ENCODE measurements around the gene UBE4B.
"Not testable (repeated sequence)": the region's sequence is repeated elsewhere in the genome, so short reads cannot be mapped to it uniquely, and the experiment has no call there.

Gene UBE4B

GRCh38 chr1:10019561-10019960 is 13.2 kb upstream of the UBE4B start:
- no peaks in the 10 kb centered on the region for H3K4me1 ChIP-seq (ENCODE audit: low read length)
- H3K4me2 ChIP-seq (ENCODE audit: low read length), result no peak overlapping the region
- H3K27ac ChIP-seq (ENCODE audit: low read length), result no peak overlapping the region
- no peaks in the 10 kb centered on the region for H3K27me3 ChIP-seq (ENCODE audit: low read depth, low read length)
- no peaks in the 10 kb centered on the region for H3K79me2 ChIP-seq (ENCODE audit: low read length)
- no peak overlapping the region for H3K9ac ChIP-seq (ENCODE audit: low read length)
- H3K9me3 ChIP-seq (ENCODE audit: insufficient read depth, low read length), result no peaks in the 10 kb centered on the region
- TF ChIP-seq EZH2phosphoT487 (IDR thresholded peaks at IDR 0.05; ENCODE audit: low read depth), result no peak
- H4K20me1 ChIP-seq (ENCODE audit: insufficient read depth, low read length), result no peaks in the 10 kb centered on the region
- H3K4me3 ChIP-seq (ENCODE audit: low read length), result no peak overlapping the region
- H3K36me3 ChIP-seq (replicated peaks; ENCODE audit: low read depth, low read length), result no peaks in the 10 kb centered on the region
- H2AFZ ChIP-seq (ENCODE audit: low read depth, low read length), result no peak overlapping the region

- H3K36me3 ChIP-seq (replicated peaks; ENCODE audit: low read depth, low read length), result no peaks in the 10 kb centered on the region
- no peaks in the 10 kb centered on the region for H4K20me1 ChIP-seq (ENCODE audit: insufficient read depth, low read length)
- no peak overlapping the region for H3K4me2 ChIP-seq (ENCODE audit: low read length)
These were observed 12.7 kb upstream of the UBE4B start for GRCh38 chr1:10020086-10020485.

GRCh38 chr1:10020678-10021077 is 12.1 kb upstream of the UBE4B start:
- H3K4me3 ChIP-seq (ENCODE audit: low read length); H3K27me3 ChIP-seq (ENCODE audit: low read depth, low read length); H3K9ac ChIP-seq (ENCODE audit: low read length); H3K27ac ChIP-seq (ENCODE audit: low read length); H3K4me2 ChIP-seq (ENCODE audit: low read length); H3K36me3 ChIP-seq (replicated peaks; ENCODE audit: low read depth, low read length); H3K4me1 ChIP-seq (ENCODE audit: low read length); H4K20me1 ChIP-seq (ENCODE audit: insufficient read depth, low read length); H3K79me2 ChIP-seq (ENCODE audit: low read length); H2AFZ ChIP-seq (ENCODE audit: low read depth, low read length); H3K9me3 ChIP-seq (ENCODE audit: insufficient read depth, low read length): not testable (repeated sequence)

More at GRCh38 chr1:10020086-10020485, 12.7 kb upstream of the UBE4B start:
- TF ChIP-seq CTCF (IDR thresholded peaks at IDR 0.05; ENCODE audit: low read depth, low read length) (no peak), EZH2phosphoT487 (IDR thresholded peaks at IDR 0.05; ENCODE audit: low read depth) (no peak)
- Histone ChIP-seq H3K27me3 (ENCODE audit: low read depth, low read length) (no peaks in the 10 kb centered on the region), H3K4me1 (ENCODE audit: low read length) (no peaks in the 10 kb centered on the region), H2AFZ (ENCODE audit: low read depth, low read length) (no peak overlapping the region), H3K27ac (ENCODE audit: low read length) (no peak overlapping the region), H3K9ac (ENCODE audit: low read length) (no peak overlapping the region), H3K9me3 (ENCODE audit: insufficient read depth, low read length) (no peaks in the 10 kb centered on the region), H3K79me2 (ENCODE audit: low read length) (no peaks in the 10 kb centered on the region), H3K4me3 (ENCODE audit: low read length) (no peak overlapping the region)

DNA sequence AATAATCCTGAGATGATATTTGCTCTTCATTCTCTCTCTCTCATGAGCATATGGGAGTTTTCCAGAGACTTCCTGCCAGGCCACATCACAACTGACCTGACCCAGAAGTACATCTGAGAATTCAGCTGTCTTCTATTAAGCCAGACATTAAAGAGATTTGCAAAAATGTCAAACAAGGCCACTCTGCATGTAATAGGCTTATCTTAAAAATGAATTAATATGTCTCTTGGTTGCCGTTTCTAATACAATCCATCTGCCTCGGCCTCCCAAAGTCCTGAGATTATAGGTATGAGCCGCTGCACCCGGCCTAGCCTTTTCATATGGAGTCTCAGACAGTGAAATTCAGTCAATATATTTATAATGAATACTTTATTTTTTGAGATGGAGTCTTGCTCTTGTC is 10.8 kb upstream of the UBE4B start:
- H3K27ac ChIP-seq (ENCODE audit: low read length), result not testable (repeated sequence)

DNA sequence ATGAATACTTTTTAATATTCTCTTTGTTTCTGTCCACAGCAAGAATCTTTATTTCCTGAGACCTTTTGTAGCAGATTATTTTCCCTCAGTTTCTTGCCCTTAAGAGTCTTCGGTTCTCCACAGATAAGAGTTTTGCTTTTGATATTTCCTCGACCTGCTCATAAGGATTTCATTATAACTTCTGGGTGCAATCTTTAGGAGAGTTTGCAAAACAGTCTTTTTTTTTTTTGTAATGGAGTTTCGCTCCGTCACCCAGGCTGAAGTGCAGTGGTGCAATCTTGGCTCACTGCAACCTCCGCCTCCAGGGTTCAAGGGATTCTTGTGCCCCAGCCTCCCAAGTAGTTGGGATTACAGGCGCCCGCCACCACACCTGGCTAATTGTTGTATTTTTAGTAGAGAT is 10.1 kb upstream of the UBE4B start:
- Histone ChIP-seq H4K20me1 (ENCODE audit: insufficient read depth, low read length) (no peaks in the 10 kb centered on the region), H3K4me3 (ENCODE audit: low read length) (no peak overlapping the region), H2AFZ (ENCODE audit: low read depth, low read length) (no peak overlapping the region), H3K4me2 (ENCODE audit: low read length) (no peak overlapping the region), H3K9ac (ENCODE audit: low read length) (no peak overlapping the region), H3K9me3 (ENCODE audit: insufficient read depth, low read length) (no peaks in the 10 kb centered on the region), H3K36me3 (replicated peaks; ENCODE audit: low read depth, low read length) (no peaks in the 10 kb centered on the region), H3K79me2 (ENCODE audit: low read length) (no peaks in the 10 kb centered on the region), H3K27ac (ENCODE audit: low read length) (no peak overlapping the region), H3K27me3 (ENCODE audit: low read depth, low read length) (no peaks in the 10 kb centered on the region), H3K4me1 (ENCODE audit: low read length) (0 out of 2 replicates have a peak, but pooled peaks cover 4% of the 10 kb centered on the region)
- no peak for TF ChIP-seq CTCF (IDR thresholded peaks at IDR 0.05; ENCODE audit: low read depth, low read length)
- TF ChIP-seq EZH2phosphoT487 (IDR thresholded peaks at IDR 0.05; ENCODE audit: low read depth), result no peak

More for the DNA sequence above, 10.8 kb upstream of the UBE4B start:
- not testable (repeated sequence) for H3K9me3 ChIP-seq (ENCODE audit: insufficient read depth, low read length); H3K79me2 ChIP-seq (ENCODE audit: low read length); H3K27me3 ChIP-seq (ENCODE audit: low read depth, low read length); H3K4me1 ChIP-seq (ENCODE audit: low read length); H3K4me3 ChIP-seq (ENCODE audit: low read length); H3K4me2 ChIP-seq (ENCODE audit: low read length); H3K9ac ChIP-seq (ENCODE audit: low read length); H2AFZ ChIP-seq (ENCODE audit: low read depth, low read length); H3K36me3 ChIP-seq (replicated peaks; ENCODE audit: low read depth, low read length); H4K20me1 ChIP-seq (ENCODE audit: insufficient read depth, low read length)

All from OCI-LY3 (cell line).